H1 (cell line): ENCODE results near the gene CDCA4. TPM values are rescaled to one million over a fixed set of nuclear protein-coding genes. Genes with fewer than 3 reads are reported as not detected.

Source experiments
- CEBPB ChIP-seq: IDR thresholded peaks from 2 replicates; pipeline ENCODE4 v1.6.1; 2012; ENCODE audit warnings: low read depth, low read length
- polyA plus RNA-seq, 7 experiments: library from polyadenylated mRNA; depleted of rRNA in 3 of 7; stranded (reverse) in 5 of 7; unstranded in 2 of 7; fragments of >200 nt in 5 of 7; fragments of 200-250 nt in 2 of 7; gene quantifications; 1 replicate in 5 of 7; 2 replicates in 1 of 7; 4 replicates in 1 of 7; pipeline versions ENCODE4 v1.2.1 to v1.2.3, GENCODE V29; 2011 to 2013; ENCODE audit warnings: missing spikeins in 2 of 7, mixed read lengths in 2 of 7
- total RNA-seq: library from RNA; stranded (reverse); fragmentation: NEBNext Ultra II Directional; extraction: Animal tissue kit (Norgen Biotek cat#: 25700); gene quantifications from 2 replicates; pipeline ENCODE4 v1.2.1, GENCODE V29; 2021
- TF ChIP-seq, protein P1 (sequence below), 3 experiments: IDR thresholded peaks; 1 replicate in 2 of 3; 2 replicates in 1 of 3; pipeline versions ENCODE4 v1.5.1 to v1.6.1; 2011; ENCODE audit warnings: low read length in 3 of 3, mild to moderate bottlenecking in 3 of 3, inconsistent platforms in 2 of 3, low read depth in 1 of 3, moderate library complexity in 1 of 3; ENCODE audit not compliant: insufficient read depth in 1 of 3; ENCODE audit errors: control extremely low read depth in 1 of 3

Gene CDCA4
- total and polyA plus RNA-seq, 2 of the 8 experiments (the other 6 are each of a cell fraction or from before 2014, with no cell fraction given): 49.9 to 62.4 TPM

DNA sequence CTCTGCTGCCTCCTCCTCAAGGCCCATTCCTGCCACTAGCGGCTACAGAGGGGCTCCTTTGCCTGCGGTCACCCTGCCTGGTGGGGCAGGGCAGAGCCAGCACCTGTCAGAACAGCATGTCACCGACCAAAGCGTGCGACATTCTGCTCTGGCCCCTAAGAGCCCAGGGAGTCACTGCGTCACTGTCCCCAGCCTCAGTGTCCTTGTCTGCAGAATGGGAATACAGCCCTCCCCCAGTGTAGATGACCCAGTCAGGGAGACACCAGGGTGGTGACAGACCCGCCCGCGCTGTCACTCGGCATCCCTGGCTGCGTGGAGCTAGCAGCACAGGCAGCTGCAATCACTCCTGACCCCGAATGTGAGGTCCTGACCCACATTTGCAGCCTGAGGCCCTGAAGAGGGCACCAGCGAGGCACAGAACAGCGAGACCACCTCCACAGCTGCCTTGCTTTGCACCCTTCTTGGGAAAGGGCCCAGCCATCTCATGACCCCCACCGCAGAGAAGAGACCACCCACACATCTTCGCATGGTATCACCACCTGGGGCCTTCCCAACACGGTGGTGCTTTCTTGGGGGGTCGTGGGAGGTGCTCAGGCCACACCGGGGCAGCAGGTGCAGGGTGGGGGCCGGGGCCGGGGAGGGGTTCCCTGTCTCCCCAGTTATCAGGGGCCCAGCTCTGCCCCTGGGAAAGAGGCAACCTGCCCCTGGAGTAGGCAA is 45.2 kb downstream of the CDCA4 start (continued):
- TF ChIP-seq, protein P1, sequence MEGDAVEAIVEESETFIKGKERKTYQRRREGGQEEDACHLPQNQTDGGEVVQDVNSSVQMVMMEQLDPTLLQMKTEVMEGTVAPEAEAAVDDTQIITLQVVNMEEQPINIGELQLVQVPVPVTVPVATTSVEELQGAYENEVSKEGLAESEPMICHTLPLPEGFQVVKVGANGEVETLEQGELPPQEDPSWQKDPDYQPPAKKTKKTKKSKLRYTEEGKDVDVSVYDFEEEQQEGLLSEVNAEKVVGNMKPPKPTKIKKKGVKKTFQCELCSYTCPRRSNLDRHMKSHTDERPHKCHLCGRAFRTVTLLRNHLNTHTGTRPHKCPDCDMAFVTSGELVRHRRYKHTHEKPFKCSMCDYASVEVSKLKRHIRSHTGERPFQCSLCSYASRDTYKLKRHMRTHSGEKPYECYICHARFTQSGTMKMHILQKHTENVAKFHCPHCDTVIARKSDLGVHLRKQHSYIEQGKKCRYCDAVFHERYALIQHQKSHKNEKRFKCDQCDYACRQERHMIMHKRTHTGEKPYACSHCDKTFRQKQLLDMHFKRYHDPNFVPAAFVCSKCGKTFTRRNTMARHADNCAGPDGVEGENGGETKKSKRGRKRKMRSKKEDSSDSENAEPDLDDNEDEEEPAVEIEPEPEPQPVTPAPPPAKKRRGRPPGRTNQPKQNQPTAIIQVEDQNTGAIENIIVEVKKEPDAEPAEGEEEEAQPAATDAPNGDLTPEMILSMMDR (IDR thresholded peaks at IDR 0.05; ENCODE audit: control extremely low read depth in 1 of 3, insufficient read depth in 1 of 3, low read depth in 1 of 3, low read length in 3 of 3): peak in 2 of 3 experiments; percentile 56 to 65; a peak in 3 of 4 replicates
- no peak for TF ChIP-seq CEBPB
